ENCODE measurements around the gene LGI2. TPM values are rescaled to one million over a fixed set of nuclear protein-coding genes. Genes with fewer than 3 reads are reported as not detected.

LGI2 gene
- total RNA-seq, 4 donors from 2014 or later = 0.05 to 0.31 (median 0.19) TPM

DNA sequence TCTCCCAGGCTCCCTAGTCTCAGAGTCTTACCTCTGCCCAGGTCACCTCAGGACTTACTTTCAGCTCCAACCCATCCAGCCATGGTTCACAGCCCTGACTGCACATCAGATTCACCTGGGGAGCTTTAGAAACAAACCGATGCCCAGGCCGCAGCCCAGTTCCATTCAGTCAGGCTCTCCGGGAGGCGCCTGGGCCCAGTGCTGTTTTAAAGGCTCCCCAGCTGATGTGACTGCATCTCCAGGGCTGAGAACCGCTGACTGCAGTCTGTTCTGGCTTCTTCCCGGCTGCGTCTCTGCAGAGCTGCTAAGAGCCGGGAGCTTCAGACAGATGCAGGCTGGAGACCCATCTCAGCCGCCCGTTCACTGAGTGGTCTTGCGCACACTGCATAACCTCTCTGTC lies 44.4 kb upstream of the LGI2 start:
- DNase-seq = no peak
- intact Hi-C loops (cut with DNase I; ENCODE audit: low total_unique reads) (no loop called here), in situ Hi-C loops (cut with MboI; ENCODE audit: low sequenced_read_pairs in 4 of 4) (no loop called here)
- no peaks in the 10 kb centered on the region for H3K36me3 ChIP-seq
- no peak for ATAC-seq
- H3K9me3 ChIP-seq = no peaks in the 10 kb centered on the region
- H3K4me1 ChIP-seq = no peaks in the 10 kb centered on the region
- no peak overlapping the region for H3K4me3 ChIP-seq
- H3K27me3 ChIP-seq = no peaks in the 10 kb centered on the region
- no peak overlapping the region for H3K27ac ChIP-seq
- TF ChIP-seq, protein P1, sequence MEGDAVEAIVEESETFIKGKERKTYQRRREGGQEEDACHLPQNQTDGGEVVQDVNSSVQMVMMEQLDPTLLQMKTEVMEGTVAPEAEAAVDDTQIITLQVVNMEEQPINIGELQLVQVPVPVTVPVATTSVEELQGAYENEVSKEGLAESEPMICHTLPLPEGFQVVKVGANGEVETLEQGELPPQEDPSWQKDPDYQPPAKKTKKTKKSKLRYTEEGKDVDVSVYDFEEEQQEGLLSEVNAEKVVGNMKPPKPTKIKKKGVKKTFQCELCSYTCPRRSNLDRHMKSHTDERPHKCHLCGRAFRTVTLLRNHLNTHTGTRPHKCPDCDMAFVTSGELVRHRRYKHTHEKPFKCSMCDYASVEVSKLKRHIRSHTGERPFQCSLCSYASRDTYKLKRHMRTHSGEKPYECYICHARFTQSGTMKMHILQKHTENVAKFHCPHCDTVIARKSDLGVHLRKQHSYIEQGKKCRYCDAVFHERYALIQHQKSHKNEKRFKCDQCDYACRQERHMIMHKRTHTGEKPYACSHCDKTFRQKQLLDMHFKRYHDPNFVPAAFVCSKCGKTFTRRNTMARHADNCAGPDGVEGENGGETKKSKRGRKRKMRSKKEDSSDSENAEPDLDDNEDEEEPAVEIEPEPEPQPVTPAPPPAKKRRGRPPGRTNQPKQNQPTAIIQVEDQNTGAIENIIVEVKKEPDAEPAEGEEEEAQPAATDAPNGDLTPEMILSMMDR (IDR thresholded peaks at IDR 0.05 in 4 of 5, conservative IDR thresholded peaks at IDR 0.05 in 1 of 5) = no peak
- no peak for TF ChIP-seq POLR2A (IDR thresholded peaks at IDR 0.05)

DNA sequence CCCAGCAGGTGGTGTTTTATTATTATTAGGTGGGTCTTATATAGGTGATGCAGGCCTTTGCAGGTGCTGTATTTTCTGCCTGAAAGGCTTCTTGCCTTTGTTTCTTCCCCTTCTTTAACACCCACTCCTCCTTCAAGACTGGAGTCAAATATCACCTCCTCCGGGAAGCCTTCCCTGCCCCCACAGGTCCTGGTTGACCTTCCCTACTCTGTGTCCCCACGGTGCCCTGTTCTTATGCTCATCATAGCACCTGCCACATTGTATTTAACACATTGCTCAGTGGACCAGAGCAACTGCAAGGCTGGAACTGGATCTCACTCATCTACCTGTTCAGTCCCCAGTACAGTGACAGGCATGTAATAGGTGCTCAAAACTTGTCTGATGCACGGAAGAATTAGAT lies 39.8 kb upstream of the LGI2 start:
- no peaks in the 10 kb centered on the region for H3K9me3 ChIP-seq
- TF ChIP-seq, protein P1 (IDR thresholded peaks at IDR 0.05 in 4 of 5, conservative IDR thresholded peaks at IDR 0.05 in 1 of 5) = no peak
- no peak for TF ChIP-seq POLR2A (IDR thresholded peaks at IDR 0.05)
- ATAC-seq (no peak), DNase-seq (no peak)
- no peaks in the 10 kb centered on the region for H3K36me3 ChIP-seq
- intact Hi-C loops (cut with DNase I; ENCODE audit: low total_unique reads) = no loop called here
- in situ Hi-C loops (cut with MboI; ENCODE audit: low sequenced_read_pairs in 4 of 4) = no loop called here
- H3K4me1 ChIP-seq = no peaks in the 10 kb centered on the region
- H3K4me3 ChIP-seq = no peak overlapping the region
- H3K27ac ChIP-seq = no peak overlapping the region
- H3K27me3 ChIP-seq = no peaks in the 10 kb centered on the region

DNA sequence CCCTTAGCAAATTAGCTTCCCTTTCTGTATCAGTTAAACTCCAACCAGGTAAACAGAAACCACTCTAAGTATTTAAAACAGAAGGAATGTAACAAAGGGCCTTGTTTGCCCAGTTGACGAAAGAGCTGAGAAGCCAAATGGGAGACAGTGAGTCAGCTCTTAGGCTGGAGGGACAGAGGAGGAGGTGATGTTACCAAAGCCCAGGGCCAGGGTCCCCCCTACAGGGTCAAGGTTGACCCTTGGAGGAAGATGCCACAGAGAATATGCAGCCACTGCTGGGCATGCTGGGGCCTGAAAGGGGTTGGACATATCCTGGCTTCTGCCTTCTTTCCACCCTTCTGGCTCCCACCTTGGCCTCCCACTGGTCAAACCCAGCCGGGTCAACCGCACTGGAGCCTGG lies 38.3 kb upstream of the LGI2 start:
- ATAC-seq (no peak), DNase-seq (no peak)
- in situ Hi-C loops (cut with MboI; ENCODE audit: low sequenced_read_pairs in 4 of 4) = no loop called here
- Histone ChIP-seq H3K4me3 (no peak overlapping the region), H3K9me3 (no peaks in the 10 kb centered on the region), H3K4me1 (no peaks in the 10 kb centered on the region), H3K27ac (no peak overlapping the region), H3K36me3 (no peaks in the 10 kb centered on the region), H3K27me3 (no peaks in the 10 kb centered on the region)
- TF ChIP-seq, protein P1 (IDR thresholded peaks at IDR 0.05 in 4 of 5, conservative IDR thresholded peaks at IDR 0.05 in 1 of 5) = no peak
- no peak for TF ChIP-seq POLR2A (IDR thresholded peaks at IDR 0.05)
- intact Hi-C loops (cut with DNase I; ENCODE audit: low total_unique reads) = no loop called here

DNA sequence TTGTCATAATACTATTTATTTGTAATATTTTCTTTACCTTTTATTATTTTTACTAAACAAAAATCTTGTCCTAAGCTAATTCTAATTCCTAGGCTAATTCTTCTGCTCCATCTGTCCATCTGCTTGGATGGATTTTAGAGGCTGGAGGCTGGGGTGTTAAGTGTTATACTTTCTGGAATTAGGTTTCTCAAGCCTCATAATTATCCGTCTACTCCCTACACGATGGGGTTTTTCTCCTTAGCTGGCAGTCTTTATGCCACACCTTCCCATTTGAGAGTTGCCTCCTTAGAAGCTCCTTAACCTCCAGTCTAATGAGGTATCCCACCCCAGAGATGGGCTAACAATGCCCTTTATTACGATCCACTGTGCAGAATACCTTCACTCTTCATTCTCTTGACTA lies 37.6 kb upstream of the LGI2 start:
- no peak overlapping the region for H3K4me3 ChIP-seq
- intact Hi-C loops (cut with DNase I; ENCODE audit: low total_unique reads) (no loop called here), in situ Hi-C loops (cut with MboI; ENCODE audit: low sequenced_read_pairs in 4 of 4) (no loop called here)
- DNase-seq = no peak
- no peaks in the 10 kb centered on the region for H3K4me1 ChIP-seq
- no peaks in the 10 kb centered on the region for H3K9me3 ChIP-seq
- H3K27me3 ChIP-seq = no peaks in the 10 kb centered on the region
- no peak overlapping the region for H3K27ac ChIP-seq
- H3K36me3 ChIP-seq = no peaks in the 10 kb centered on the region
- ATAC-seq = no peak
- no peak for TF ChIP-seq POLR2A (IDR thresholded peaks at IDR 0.05)
- TF ChIP-seq, protein P1 (IDR thresholded peaks at IDR 0.05 in 4 of 5, conservative IDR thresholded peaks at IDR 0.05 in 1 of 5) = no peak

DNA sequence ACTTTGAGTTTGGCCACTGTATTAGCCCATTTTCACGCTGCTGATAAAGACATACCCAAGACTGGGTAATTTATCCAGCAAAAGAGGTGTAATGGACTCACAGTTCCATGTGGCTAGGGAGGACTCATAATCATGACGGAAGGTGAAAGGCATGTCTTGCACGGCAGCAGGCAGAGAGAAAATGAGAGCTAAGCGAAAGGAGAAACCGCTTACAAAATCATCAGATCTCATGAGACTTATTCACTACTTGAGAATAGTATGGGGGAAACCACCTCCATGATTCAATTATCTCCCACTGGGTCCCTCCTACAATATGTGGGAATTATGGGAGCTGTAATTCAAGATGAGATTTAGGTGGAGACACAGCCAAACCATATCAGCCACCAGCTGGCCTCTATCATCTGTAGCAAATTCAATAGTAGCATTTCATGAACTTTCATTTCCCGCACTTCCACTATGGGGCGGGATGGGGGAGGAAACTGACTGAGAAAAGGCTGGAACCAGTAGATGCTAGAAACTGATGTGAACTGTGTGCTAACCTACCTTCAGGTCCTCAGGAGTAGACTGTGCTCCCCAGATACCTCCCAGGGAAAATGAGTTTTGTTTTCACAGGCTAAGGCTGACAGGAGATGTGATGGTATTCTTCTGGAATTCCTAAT lies 35.3 kb upstream of the LGI2 start:
- Histone ChIP-seq H3K4me1 (no peaks in the 10 kb centered on the region), H3K27ac (no peak overlapping the region), H3K36me3 (no peaks in the 10 kb centered on the region), H3K27me3 (no peaks in the 10 kb centered on the region), H3K9me3 (no peaks in the 10 kb centered on the region), H3K4me3 (no peak overlapping the region)
- ATAC-seq (no peak), DNase-seq (no peak)
- TF ChIP-seq, protein P1 (IDR thresholded peaks at IDR 0.05 in 4 of 5, conservative IDR thresholded peaks at IDR 0.05 in 1 of 5) = no peak
- TF ChIP-seq POLR2A (IDR thresholded peaks at IDR 0.05) = no peak
- intact Hi-C loops (cut with DNase I; ENCODE audit: low total_unique reads) = no loop called here
- in situ Hi-C loops (cut with MboI; ENCODE audit: low sequenced_read_pairs in 4 of 4) = no loop called here

Data from gastrocnemius medialis (tissue), 4 donors.